Suprapubic skin (tissue), 4 donors: ENCODE results near the gene KHDC4.

Source experiments
- EP300 ChIP-seq: sonication (generic); formaldehyde crosslinking; IDR thresholded peaks from one replicate; pipeline ENCODE4 v1.6.1; 2017; ENCODE audit warnings: antibody characterized with exemption
- POLR2A ChIP-seq, 2 donors: fragments of 450-650 bp; IDR thresholded peaks; one replicate each; pipeline ENCODE4 v1.6.1; 2017; ENCODE audit warnings: antibody characterized with exemption in 2 of 2, mild to moderate bottlenecking in 2 of 2, moderate library complexity in 2 of 2
- POLR2AphosphoS5 ChIP-seq, 3 donors: sonication (generic); formaldehyde crosslinking; IDR thresholded peaks; one replicate each; pipeline ENCODE4 v1.6.1; 2017; ENCODE audit warnings: antibody characterized with exemption in 3 of 3
- TF ChIP-seq, protein P1 (sequence below), 2 donors: fragments of 200-600 bp in 1 of 2; fragments of 450-650 bp in 1 of 2; sonication (generic) in 1 of 2; IDR thresholded peaks; one replicate each; pipeline ENCODE4 v1.5.1; 2016 to 2019; ENCODE audit warnings: antibody characterized with exemption in 2 of 2, mild to moderate bottlenecking in 1 of 2, moderate library complexity in 1 of 2

DNA sequence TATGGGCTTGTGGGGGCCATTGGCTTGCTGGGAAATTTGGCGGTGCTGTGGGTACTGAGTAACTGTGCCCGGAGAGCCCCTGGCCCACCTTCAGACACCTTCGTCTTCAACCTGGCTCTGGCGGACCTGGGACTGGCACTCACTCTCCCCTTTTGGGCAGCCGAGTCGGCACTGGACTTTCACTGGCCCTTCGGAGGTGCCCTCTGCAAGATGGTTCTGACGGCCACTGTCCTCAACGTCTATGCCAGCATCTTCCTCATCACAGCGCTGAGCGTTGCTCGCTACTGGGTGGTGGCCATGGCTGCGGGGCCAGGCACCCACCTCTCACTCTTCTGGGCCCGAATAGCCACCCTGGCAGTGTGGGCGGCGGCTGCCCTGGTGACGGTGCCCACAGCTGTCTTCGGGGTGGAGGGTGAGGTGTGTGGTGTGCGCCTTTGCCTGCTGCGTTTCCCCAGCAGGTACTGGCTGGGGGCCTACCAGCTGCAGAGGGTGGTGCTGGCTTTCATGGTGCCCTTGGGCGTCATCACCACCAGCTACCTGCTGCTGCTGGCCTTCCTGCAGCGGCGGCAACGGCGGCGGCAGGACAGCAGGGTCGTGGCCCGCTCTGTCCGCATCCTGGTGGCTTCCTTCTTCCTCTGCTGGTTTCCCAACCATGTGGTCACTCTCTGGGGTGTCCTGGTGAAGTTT, 7.8 kb upstream of the KHDC4 start:
- TF ChIP-seq, protein P1, sequence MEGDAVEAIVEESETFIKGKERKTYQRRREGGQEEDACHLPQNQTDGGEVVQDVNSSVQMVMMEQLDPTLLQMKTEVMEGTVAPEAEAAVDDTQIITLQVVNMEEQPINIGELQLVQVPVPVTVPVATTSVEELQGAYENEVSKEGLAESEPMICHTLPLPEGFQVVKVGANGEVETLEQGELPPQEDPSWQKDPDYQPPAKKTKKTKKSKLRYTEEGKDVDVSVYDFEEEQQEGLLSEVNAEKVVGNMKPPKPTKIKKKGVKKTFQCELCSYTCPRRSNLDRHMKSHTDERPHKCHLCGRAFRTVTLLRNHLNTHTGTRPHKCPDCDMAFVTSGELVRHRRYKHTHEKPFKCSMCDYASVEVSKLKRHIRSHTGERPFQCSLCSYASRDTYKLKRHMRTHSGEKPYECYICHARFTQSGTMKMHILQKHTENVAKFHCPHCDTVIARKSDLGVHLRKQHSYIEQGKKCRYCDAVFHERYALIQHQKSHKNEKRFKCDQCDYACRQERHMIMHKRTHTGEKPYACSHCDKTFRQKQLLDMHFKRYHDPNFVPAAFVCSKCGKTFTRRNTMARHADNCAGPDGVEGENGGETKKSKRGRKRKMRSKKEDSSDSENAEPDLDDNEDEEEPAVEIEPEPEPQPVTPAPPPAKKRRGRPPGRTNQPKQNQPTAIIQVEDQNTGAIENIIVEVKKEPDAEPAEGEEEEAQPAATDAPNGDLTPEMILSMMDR (IDR thresholded peaks at IDR 0.05), result no peak
- no peak for TF ChIP-seq POLR2AphosphoS5 (IDR thresholded peaks at IDR 0.05)
- no peak for TF ChIP-seq EP300
- no peak for TF ChIP-seq POLR2A (IDR thresholded peaks at IDR 0.05)
